HFFc6 (cell line): ENCODE data around the gene KRTAP20-4. TPM values are rescaled to one million over a fixed set of nuclear protein-coding genes. Genes with fewer than 3 reads are reported as not detected.

Experiments
- DNase-seq: peaks from one replicate; pipeline ENCODE4 v3.0.0-alpha.2; 2018
- H3K27ac Mint-ChIP-seq: 2 replicates; pipeline ENCODE4 v1.8.0; 2020; ENCODE audit warnings: mild to moderate bottlenecking, mixed read lengths
- H3K27me3 Mint-ChIP-seq: 2 replicates; pipeline ENCODE4 v1.8.0; 2021; ENCODE audit warnings: mild to moderate bottlenecking, moderate library complexity, mixed read lengths; ENCODE audit not compliant: insufficient read depth
- H3K36me3 Mint-ChIP-seq: 2 replicates; pipeline ENCODE4 v1.8.0; 2021; ENCODE audit warnings: low read depth, mixed read lengths
- H3K4me1 Mint-ChIP-seq: 2 replicates; pipeline ENCODE4 v1.8.0; 2020; ENCODE audit warnings: low read depth, mixed read lengths
- H3K4me3 Mint-ChIP-seq: 2 replicates; pipeline ENCODE4 v1.8.0; 2020; ENCODE audit warnings: mild to moderate bottlenecking, moderate library complexity, mixed read lengths
- H3K9me3 Mint-ChIP-seq: 2 replicates; pipeline ENCODE4 v1.8.0; 2020; ENCODE audit warnings: mild to moderate bottlenecking, mixed read lengths
- CTCF ChIP-seq: fragments of 200-600 bp; sonication (generic); IDR thresholded peaks from 2 replicates; pipeline ENCODE4 v1.5.0; 2021; ENCODE audit warnings: antibody characterized with exemption, mild to moderate bottlenecking
- total RNA-seq, 6 experiments: library from RNA; stranded (reverse); fragmentation: NEBNext Ultra II Directional; extraction: Animal tissue kit (Norgen Biotek cat#: 25700); gene quantifications; 2 replicates in 1 of 6; 3 replicates in 5 of 6; pipeline ENCODE4 v1.2.3, GENCODE V29; 2021

Gene KRTAP20-4
- total RNA-seq, 6 experiments from 2014 or later = not detected

GRCh38 chr21:30592140-30592539, 28.3 kb upstream of the KRTAP20-4 start, which contains the start of gene KRTAP6-3:
Gene KRTAP6-3 (plus strand): TSS chr21:30592440. CDS start chr21:30592446, 6 bp downstream.
- TF ChIP-seq CTCF = no peak
- no peak within 1 kb of the TSS for H3K27ac Mint-ChIP-seq

GRCh38 chr21:30598802-30599201, 21.6 kb upstream of the KRTAP20-4 start, which contains the start of gene KRTAP6-2:
Gene KRTAP6-2 (minus strand): TSS chr21:30598902. CDS start chr21:30598874, 28 bp downstream.
- no peak for TF ChIP-seq CTCF
- DNase-seq = no peak
- Mint-ChIP-seq H3K36me3 (no peaks in the 10 kb centered on the region), H3K9me3 (peaks cover 52% of the 10 kb centered on the region), H3K4me3 (no peak within 1 kb of the TSS), H3K27me3 (no peaks in the 10 kb centered on the region; the same call in 1 of the 2 replicates), H3K27ac (no peak within 1 kb of the TSS), H3K4me1 (no peaks in the 10 kb centered on the region)

More at GRCh38 chr21:30592140-30592539, 28.3 kb upstream of the KRTAP20-4 start, which contains the start of gene KRTAP6-3:
- Mint-ChIP-seq H3K27me3 (no peaks in the 10 kb centered on the region; the same call in 1 of the 2 replicates), H3K4me3 (no peak within 1 kb of the TSS), H3K36me3 (no peaks in the 10 kb centered on the region; the same call in 1 of the 2 replicates), H3K9me3 (peaks cover 43% of the 10 kb centered on the region), H3K4me1 (no peaks in the 10 kb centered on the region)
- DNase-seq = no peak

- Mint-ChIP-seq H3K4me3 (no peak within 1 kb of the TSS), H3K36me3 (no peaks in the 10 kb centered on the region), H3K27me3 (no peaks in the 10 kb centered on the region; the same call in 1 of the 2 replicates), H3K27ac (no peak within 1 kb of the TSS), H3K4me1 (no peaks in the 10 kb centered on the region), H3K9me3 (peaks cover 50% of the 10 kb centered on the region)
- no peak for TF ChIP-seq CTCF
- DNase-seq = no peak
These were observed 19.6 kb upstream of the KRTAP20-4 start, which contains the start of gene KRTAP22-1 for GRCh38 chr21:30600787-30601186. Gene KRTAP22-1 (plus strand): TSS chr21:30601087.

- Mint-ChIP-seq H3K36me3 (peaks cover 5% of the 10 kb centered on the region; the same call in 1 of the 2 replicates), H3K4me3 (no peak overlapping the region), H3K9me3 (peaks cover 56% of the 10 kb centered on the region), H3K4me1 (no peaks in the 10 kb centered on the region), H3K27ac (no peak overlapping the region), H3K27me3 (no peaks in the 10 kb centered on the region)
- TF ChIP-seq CTCF = no peak
- DNase-seq = no peak
These were observed 14.5 kb upstream of the KRTAP20-4 start for GRCh38 chr21:30605968-30606367.

GRCh38 chr21:30612132-30612531, 8.3 kb upstream of the KRTAP20-4 start:
- Mint-ChIP-seq H3K9me3 (peaks cover 63% of the 10 kb centered on the region), H3K4me3 (no peak overlapping the region), H3K36me3 (peaks cover 5% of the 10 kb centered on the region; the same call in 1 of the 2 replicates), H3K4me1 (no peaks in the 10 kb centered on the region), H3K27me3 (no peaks in the 10 kb centered on the region), H3K27ac (no peak overlapping the region)
- DNase-seq = no peak
- TF ChIP-seq CTCF = no peak
